HG03025 (cell line): ENCODE measurements around the gene TULP3.
"Not testable (repeated sequence)": the region's sequence is repeated elsewhere in the genome, so short reads cannot be mapped to it uniquely, and the experiment has no call there.

Source experiments
- ATAC-seq: cut with Tn5 transposase; IDR thresholded peaks from one replicate; pipeline ENCODE4 v1.9.1; 2021; ENCODE audit warnings: mild to moderate bottlenecking, moderate library complexity; ENCODE audit not compliant: unreplicated experiment, low FRiP score

The TULP3 gene

GRCh38 chr12:2890388-2891239 lies at the start of gene TULP3:
Gene TULP3 (plus strand): TSS chr12:2890891. CDS start chr12:2890948, 57 bp downstream.
- ATAC-seq: peak; percentile 94

GRCh38 chr12:2841056-2841650 lies 49.5 kb upstream of the TULP3 start:
- ATAC-seq: no peak

DNA sequence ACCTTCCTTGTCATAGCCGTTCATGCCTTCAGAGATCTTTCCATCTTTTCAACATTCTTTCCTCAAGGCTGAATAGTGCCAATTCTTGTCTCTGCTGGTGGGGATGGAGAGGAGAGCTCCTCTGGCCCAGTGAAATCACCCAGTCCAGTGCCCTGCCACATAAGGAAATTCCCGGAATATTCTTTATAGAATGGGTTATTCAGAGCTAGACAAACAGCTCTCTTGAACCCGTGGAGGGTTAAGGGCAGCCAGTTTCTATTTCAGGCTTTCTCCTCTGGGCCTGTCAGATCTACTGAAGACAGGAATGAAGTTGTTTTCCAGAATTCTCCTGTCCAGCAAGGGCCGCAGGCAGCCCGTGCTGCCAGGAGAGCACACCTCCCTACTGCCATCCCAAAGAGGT lies 47.7 kb upstream of the TULP3 start:
- no peak for ATAC-seq

DNA sequence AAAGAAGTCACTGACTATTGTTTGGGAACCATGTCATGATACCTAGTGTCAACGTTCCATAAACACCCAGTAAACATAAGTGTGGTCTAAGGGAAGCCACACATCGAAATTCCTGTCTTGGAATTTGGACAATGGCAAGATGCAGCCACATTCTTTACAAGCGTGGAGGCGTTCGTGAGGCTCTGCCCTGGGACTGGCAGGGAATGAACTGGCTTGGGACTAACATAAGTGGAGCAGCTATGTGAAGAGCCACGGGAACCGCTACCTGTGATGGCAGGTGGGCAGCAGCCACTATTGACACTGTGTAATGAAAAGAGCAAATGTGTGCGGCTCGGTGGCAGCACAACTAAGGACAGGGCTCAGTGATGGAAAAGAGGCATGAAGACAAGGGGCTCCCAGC lies 45.9 kb upstream of the TULP3 start:
- ATAC-seq: no peak

DNA sequence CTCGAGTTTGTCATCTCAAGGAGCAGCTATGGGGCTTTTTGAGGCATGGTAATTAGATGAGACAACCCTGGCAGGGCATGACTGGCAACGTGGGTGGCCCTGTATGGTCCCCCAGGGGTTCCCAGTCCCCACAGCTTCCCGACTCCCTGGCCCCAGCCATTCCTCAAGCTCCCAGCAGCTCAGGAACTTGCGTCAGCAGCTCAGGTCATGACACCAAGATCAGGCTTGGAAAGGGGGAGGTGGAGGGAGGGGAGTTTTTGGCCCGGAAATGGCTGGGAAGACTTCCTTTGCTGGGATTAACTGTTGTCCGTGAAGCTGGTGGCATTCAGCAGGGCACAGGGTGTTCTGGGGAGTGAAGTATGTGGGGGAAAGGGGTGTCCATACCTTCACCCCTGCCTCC lies 45.4 kb upstream of the TULP3 start:
- ATAC-seq: no peak

GRCh38 chr12:2851931-2852330 lies 38.8 kb upstream of the TULP3 start:
- no peak for ATAC-seq

- ATAC-seq: no peak
Observed at GRCh38 chr12:2853626-2854025, 37.1 kb upstream of the TULP3 start.

DNA sequence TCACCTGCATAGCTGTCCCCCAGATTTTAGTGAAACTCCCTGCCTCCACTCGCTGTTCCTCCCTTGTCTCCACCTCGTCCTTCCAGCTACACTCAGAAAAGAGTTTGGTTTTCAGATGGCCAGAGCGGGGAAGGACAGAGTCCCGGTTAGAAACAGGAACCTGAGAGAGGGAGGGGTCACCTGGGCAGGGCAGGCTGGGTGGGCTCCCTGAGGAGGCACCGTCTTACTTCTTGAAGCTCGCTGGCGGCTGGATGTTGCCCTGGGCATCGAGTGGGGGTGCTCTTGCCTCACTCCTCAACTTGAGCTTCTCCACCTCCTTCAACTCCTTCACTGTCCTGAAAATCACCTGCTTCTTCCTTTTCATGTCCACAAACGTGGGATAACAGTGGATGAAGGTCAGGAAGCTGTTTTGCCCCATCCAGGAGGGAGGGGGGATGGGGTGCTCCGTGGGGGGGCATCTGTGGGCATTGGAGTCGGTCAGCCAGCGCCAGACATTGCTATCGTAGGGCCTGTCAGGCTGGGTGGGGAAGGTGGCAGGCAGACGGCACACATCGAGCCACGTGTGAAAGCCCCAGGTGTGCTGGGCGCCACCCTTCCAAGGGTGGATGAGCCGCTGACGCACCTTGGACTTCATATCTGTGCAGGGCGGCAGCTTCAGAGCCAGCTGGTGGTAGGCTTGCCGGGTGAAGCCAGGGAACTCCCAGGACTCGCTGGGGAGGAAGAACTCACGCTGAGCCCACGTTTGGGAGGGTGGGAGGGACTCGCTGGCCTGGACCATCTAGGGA lies 35.8 kb upstream of the TULP3 start:
- no peak for ATAC-seq

- no peak for ATAC-seq
Observed at GRCh38 chr12:2855546-2855945, 35.1 kb upstream of the TULP3 start.

DNA sequence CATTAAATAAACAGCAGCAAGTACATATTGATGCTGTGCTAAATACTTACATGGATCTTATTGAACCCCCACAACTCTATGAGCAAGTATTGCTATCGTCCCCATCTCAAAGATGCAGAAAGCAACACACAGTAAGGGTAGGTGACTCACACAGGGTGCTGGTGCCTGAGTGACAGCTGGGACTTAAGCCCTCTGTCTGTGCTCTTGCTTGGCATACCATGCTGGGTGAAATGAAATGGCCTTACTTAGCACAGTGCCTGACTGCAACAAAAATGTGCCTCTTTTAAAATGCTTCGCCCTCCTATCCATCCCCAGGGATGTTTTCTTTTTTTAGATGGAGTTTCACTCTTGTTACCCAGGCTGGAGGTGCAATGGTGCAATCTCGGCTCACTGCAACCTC lies 34.6 kb upstream of the TULP3 start:
- no peak for ATAC-seq

- no peak for ATAC-seq
Observed at GRCh38 chr12:2857021-2857431, 33.7 kb upstream of the TULP3 start, which contains the start of gene TEX52. Gene TEX52 (minus strand): TSS chr12:2857039. CDS start chr12:2857026, 13 bp downstream.

DNA sequence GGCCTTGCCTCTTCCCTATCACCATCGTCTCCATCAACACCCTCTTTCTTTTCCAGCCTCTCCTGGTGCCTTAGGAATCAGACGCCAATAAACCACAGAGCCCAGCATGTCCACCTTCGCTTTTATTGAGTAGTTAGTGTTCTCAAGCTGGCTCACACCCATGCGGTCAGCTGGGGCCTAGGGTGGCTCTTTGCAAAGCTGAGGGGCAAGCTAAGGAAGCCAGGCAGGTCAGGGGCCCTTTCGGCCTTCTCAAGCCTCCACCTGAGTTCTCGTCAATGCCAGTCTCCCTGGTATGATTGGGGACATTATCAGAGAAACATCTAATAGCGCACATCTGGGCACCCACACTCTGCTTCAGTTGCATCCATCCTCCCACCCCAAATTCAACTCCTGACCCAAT lies 33.1 kb upstream of the TULP3 start:
- no peak for ATAC-seq

DNA sequence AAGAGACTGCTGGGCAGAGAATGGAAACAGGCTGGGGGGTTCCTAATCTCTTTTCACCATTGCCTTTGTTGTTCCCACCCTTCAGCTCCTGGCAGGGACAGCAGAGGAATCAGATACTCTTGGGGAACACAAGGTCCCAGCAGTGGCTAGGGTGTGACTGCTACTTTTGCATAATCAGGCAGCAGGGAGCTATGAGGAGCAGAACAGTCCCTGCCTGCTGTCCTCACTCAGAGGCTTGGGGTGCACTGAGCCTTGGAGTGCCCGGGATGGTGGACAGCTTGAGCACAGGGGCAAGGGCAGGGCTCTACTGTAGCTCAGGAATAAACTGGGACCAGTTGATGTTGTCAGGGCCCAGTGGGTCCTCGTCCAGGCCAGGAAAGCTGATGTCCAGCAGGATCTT lies 32.4 kb upstream of the TULP3 start:
- no peak for ATAC-seq

DNA sequence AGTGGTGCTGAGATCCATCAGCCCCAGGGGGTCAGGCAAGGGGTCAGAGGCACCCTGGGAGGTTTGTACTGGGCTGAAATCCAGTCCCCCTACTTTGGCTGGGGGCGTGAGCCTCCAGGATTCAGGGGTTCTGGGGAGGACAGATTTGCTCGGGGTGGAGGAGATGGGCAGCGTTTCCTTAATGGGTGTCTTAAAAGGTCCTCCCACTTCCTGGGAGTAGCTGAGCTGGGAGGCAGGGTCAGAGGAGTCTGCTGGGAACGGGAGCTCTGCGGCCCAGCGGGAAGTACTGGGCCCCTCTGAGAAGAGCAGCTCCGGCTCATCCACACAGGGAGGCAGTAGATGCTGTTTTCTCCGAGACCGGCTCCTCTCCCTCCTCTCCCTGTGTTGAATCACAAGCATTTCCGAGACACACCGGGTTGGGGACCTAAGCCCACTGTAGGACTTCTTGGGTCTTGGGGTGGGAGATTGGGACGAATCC lies 31.7 kb upstream of the TULP3 start:
- no peak for ATAC-seq

- no peak for ATAC-seq
Observed at GRCh38 chr12:2860170-2860569, 30.5 kb upstream of the TULP3 start.

DNA sequence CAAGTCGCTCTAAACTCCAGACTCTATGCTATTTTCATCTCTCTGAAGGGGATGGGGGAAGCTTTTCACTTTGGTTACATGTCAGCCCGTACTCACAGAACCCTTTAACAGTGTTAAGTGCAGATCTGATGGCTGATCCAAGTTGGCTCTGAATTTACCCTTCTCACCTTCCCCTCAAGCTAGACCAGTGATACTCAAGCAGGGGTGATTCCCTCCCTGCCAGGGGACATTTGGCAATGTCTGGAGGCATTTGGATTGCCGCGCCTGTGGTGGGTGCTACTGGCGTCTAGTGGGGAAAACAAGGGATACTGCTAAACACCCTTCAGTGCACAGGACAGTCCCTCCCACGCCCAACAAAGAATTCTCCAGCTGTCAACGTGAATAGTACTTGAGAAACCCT lies 27.8 kb upstream of the TULP3 start:
- ATAC-seq: no peak

GRCh38 chr12:2863402-2863801 lies 27.3 kb upstream of the TULP3 start:
- ATAC-seq: not testable (repeated sequence)

DNA sequence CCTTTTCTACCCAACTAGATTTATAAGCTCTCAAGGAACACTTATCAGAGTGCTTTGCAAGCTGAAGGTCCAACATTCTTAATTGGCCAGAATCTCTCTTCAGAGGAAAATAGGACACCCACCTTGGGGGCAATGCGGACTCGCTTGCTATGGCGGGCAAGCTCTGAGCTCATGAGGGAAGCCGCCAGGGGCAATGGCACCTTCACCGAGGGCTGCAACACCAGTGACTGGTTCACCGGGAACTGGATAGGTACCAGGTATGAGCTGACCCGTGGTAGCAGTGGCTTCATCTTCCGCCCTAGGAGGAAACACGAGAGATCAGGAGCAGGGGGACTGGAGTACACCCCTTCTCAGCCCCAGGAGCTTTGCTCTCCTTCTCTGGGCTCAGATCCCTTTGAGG lies 26.5 kb upstream of the TULP3 start:
- ATAC-seq: no peak

DNA sequence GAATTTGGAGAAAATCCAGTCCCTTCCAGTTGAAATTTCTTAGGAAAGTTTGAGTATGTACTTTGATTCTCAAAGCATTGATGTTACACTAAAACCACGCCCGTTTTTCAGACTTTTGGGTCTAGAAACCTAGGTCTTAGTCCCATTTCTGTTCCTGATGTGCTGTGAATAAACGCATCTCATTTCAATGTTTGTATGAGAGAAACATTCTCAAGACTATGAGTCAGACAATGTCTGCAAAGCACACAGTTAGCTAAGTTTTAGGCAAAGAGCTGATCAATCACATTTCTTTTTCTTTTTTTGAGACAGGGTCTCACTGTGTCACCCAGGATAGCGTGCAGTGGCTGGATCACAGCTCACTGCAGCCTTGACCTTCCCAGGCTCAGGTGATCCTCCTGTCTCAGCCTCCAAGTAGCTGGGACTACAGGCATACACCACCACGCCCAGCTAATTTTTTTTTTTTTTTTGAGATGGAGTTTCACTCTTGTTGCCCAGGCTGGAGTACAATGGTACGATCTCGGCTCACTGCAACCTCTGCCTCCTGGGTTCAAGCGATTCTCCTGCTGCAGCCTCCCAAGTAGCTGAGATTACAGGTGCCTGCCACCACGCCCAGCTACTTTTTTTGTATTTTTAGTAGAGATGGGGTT lies 21.6 kb upstream of the TULP3 start:
- ATAC-seq: not testable (repeated sequence)

GRCh38 chr12:2876431-2877046 lies 14.2 kb upstream of the TULP3 start:
- no peak for ATAC-seq
